Ascending aorta (tissue), 2 donors: Measurements from ENCODE around the gene ARMC3. TPM values are rescaled to one million over a fixed set of nuclear protein-coding genes. Genes with fewer than 3 reads are reported as not detected.

Experiments
- DNase-seq, 2 donors: peaks; one replicate each; pipeline ENCODE4 v3.0.0-alpha.2; 2019; ENCODE audit warnings: low spot score in 2 of 2
- H3K27ac ChIP-seq, 2 donors: fragments of 200-600 bp; sonication (generic); one replicate each; pipeline ENCODE4 v1.5.1; 2016 to 2017; ENCODE audit warnings: mild to moderate bottlenecking in 1 of 2
- H3K27me3 ChIP-seq: fragments of 200-600 bp; sonication (generic); one replicate; pipeline ENCODE4 v1.5.1; 2017
- H3K36me3 ChIP-seq, 2 donors: fragments of 200-600 bp; sonication (generic); one replicate each; pipeline ENCODE4 v1.5.1; 2016
- H3K4me1 ChIP-seq, 2 donors: fragments of 200-600 bp; sonication (generic); one replicate each; pipeline ENCODE4 v1.5.1; 2016 to 2017; ENCODE audit warnings: mild to moderate bottlenecking in 1 of 2
- H3K4me3 ChIP-seq, 2 donors: fragments of 200-600 bp; sonication (generic); one replicate each; pipeline ENCODE4 v1.5.1; 2016 to 2017; ENCODE audit warnings: mild to moderate bottlenecking in 1 of 2
- H3K9me3 ChIP-seq, 2 donors: fragments of 200-600 bp; sonication (generic); one replicate each; pipeline ENCODE4 v1.5.1; 2016
- CTCF ChIP-seq, 3 experiments: fragments of 200-600 bp in 2 of 3; fragments of 450-650 bp in 1 of 3; sonication (generic) in 2 of 3; IDR thresholded peaks; one replicate each; pipeline ENCODE4 v1.5.1; 2016 to 2019; ENCODE audit warnings: antibody characterized with exemption in 3 of 3, mild to moderate bottlenecking in 1 of 3, moderate library complexity in 1 of 3
- intact Hi-C: fragments of 100-400 bp; cut with DNase I; formaldehyde crosslinking; loops from one replicate; pipeline ENCODE4 v1.15.1; 2023
- total RNA-seq: library from RNA; depleted of rRNA; stranded (reverse); fragments of >200 nt; gene quantifications from one replicate; pipeline ENCODE4 v1.1.0, GENCODE V29; 2016

ARMC3 gene
- total RNA-seq, 1 donor from 2014 or later: not detected

DNA sequence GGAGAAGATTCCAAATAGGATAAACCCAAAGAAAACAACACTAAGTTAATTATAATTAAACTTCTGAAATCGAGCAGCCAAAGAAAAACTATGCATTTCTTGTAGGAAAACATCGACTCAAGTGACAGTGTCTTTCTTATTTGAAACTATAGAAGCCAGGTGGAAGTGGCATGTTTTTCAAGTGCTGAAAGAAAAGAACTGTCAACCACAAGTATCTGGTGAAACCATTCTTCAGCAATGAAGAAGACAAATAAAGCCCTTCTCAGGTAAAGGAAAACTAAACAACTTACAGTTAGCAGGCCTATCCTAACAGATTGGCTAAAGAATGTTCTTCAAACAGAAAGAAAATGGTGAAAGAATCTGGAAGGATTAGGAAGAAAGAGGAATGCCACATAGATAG, 96.1 kb downstream of the ARMC3 start:
- no peaks in the 10 kb centered on the region for H3K4me1 ChIP-seq
- no peak overlapping the region for H3K4me3 ChIP-seq
- no peaks in the 10 kb centered on the region for H3K36me3 ChIP-seq
- peaks cover 0 to 21% of the 10 kb centered on the region in 2 donors for H3K9me3 ChIP-seq
- no peak overlapping the region for H3K27ac ChIP-seq
- no peak for TF ChIP-seq CTCF (IDR thresholded peaks at IDR 0.05)
- DNase-seq: no peak
- intact Hi-C loops: no loop called here
- H3K27me3 ChIP-seq: no peaks in the 10 kb centered on the region

GRCh38 chr10:23031318-23031717, 103.5 kb downstream of the ARMC3 start:
- intact Hi-C loops: no loop called here
- peaks cover 0 to 11% of the 10 kb centered on the region in 2 donors for H3K9me3 ChIP-seq
- no peak overlapping the region for H3K4me3 ChIP-seq

GRCh38 chr10:23034790-23035189, 106.9 kb downstream of the ARMC3 start:
- Histone ChIP-seq H3K4me3 (no peak overlapping the region), H3K36me3 (no peaks in the 10 kb centered on the region), H3K27ac (no peak overlapping the region), H3K4me1 (no peaks in the 10 kb centered on the region), H3K27me3 (no peaks in the 10 kb centered on the region), H3K9me3 (peaks cover 0 to under 1% of the 10 kb centered on the region in 2 donors)
- DNase-seq: no peak
- intact Hi-C loops: no loop called here
- no peak for TF ChIP-seq CTCF (IDR thresholded peaks at IDR 0.05)

More at GRCh38 chr10:23031318-23031717, 103.5 kb downstream of the ARMC3 start:
- Histone ChIP-seq H3K4me1 (no peaks in the 10 kb centered on the region), H3K27me3 (no peaks in the 10 kb centered on the region), H3K36me3 (no peaks in the 10 kb centered on the region), H3K27ac (no peak overlapping the region)
- no peak for TF ChIP-seq CTCF (IDR thresholded peaks at IDR 0.05)
- DNase-seq: no peak

DNA sequence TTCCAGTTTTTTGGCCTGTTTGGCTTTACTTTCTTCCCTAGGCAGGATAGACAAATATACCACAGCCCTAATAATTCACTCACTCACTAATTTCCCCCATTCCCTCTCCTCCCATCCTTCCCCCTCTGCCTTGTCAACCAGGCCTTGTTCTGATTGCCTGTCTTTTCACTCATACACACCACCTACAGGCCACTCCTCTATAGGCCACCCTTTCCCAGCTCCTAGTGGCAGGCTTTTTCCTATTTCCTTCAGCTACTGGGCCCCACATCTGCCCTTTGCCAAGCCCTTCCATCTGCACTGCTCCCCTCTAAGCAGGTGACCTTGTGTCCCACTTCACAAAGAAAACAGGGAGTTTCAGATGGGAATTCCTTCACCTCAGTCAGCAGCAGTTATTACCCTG, 107.7 kb downstream of the ARMC3 start:
- H3K9me3 ChIP-seq: peaks cover 0 to 4% of the 10 kb centered on the region in 2 donors
- H3K27me3 ChIP-seq: no peaks in the 10 kb centered on the region
- no peak overlapping the region for H3K4me3 ChIP-seq
- H3K36me3 ChIP-seq: no peaks in the 10 kb centered on the region
- no peak for DNase-seq
- intact Hi-C loops: no loop called here
- H3K27ac ChIP-seq: no peak overlapping the region
- H3K4me1 ChIP-seq: no peaks in the 10 kb centered on the region
- no peak for TF ChIP-seq CTCF (IDR thresholded peaks at IDR 0.05)

- Histone ChIP-seq H3K4me1 (no peaks in the 10 kb centered on the region), H3K27me3 (no peaks in the 10 kb centered on the region), H3K27ac (no peak overlapping the region), H3K36me3 (no peaks in the 10 kb centered on the region), H3K4me3 (no peak overlapping the region), H3K9me3 (peaks cover 0 to 4% of the 10 kb centered on the region in 2 donors)
- DNase-seq: no peak
- intact Hi-C loops: no loop called here
- no peak for TF ChIP-seq CTCF (IDR thresholded peaks at IDR 0.05)
These were observed 109.3 kb downstream of the ARMC3 start for GRCh38 chr10:23037152-23037551.

DNA sequence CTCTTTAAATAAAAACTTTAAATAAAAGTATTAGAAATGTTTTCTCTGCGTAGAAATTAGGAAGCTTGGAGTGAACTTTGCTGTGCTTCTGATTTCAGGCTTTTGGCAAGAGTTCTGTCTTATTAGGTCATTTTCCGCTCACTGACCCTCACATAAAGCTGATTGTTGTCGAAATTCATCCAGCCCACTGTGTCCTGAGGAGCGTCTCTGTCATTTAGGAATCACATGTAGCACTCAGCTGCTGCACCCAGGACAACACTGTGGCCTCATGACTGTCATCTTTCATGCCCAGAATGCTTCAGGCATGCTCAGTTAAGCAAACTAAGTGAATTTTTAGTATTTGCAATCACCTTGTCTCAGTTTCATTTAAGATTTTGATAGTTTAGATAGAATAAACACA, 109.7 kb downstream of the ARMC3 start:
- TF ChIP-seq CTCF (IDR thresholded peaks at IDR 0.05): no peak
- Histone ChIP-seq H3K27me3 (no peaks in the 10 kb centered on the region), H3K9me3 (peaks cover 0 to 4% of the 10 kb centered on the region in 2 donors), H3K27ac (no peak overlapping the region), H3K36me3 (no peaks in the 10 kb centered on the region), H3K4me3 (no peak overlapping the region), H3K4me1 (no peaks in the 10 kb centered on the region)
- DNase-seq: no peak
- intact Hi-C loops: no loop called here
